Mammary epithelial cell (primary cell): ENCODE measurements around the gene PER3.

Source experiments
- EZH2 ChIP-seq: IDR thresholded peaks from 2 replicates; pipeline ENCODE4 v1.6.1; 2012; ENCODE audit warnings: low read length, inconsistent platforms, borderline replicate concordance
- TF ChIP-seq, protein P1 (sequence below), 2 donors: IDR thresholded peaks in 1 of 2; conservative IDR thresholded peaks in 1 of 2; 2 replicates each; pipeline ENCODE4 v1.5.1; 2011 to 2012; ENCODE audit warnings: inconsistent platforms in 2 of 2, low read length in 2 of 2, mild to moderate bottlenecking in 2 of 2, control low read depth in 1 of 2, low read depth in 1 of 2; ENCODE audit not compliant: insufficient read depth in 1 of 2; ENCODE audit errors: extremely low read depth in 1 of 2

- TF ChIP-seq, protein P1, sequence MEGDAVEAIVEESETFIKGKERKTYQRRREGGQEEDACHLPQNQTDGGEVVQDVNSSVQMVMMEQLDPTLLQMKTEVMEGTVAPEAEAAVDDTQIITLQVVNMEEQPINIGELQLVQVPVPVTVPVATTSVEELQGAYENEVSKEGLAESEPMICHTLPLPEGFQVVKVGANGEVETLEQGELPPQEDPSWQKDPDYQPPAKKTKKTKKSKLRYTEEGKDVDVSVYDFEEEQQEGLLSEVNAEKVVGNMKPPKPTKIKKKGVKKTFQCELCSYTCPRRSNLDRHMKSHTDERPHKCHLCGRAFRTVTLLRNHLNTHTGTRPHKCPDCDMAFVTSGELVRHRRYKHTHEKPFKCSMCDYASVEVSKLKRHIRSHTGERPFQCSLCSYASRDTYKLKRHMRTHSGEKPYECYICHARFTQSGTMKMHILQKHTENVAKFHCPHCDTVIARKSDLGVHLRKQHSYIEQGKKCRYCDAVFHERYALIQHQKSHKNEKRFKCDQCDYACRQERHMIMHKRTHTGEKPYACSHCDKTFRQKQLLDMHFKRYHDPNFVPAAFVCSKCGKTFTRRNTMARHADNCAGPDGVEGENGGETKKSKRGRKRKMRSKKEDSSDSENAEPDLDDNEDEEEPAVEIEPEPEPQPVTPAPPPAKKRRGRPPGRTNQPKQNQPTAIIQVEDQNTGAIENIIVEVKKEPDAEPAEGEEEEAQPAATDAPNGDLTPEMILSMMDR (conservative IDR thresholded peaks at IDR 0.05 in 1 of 2, IDR thresholded peaks at IDR 0.05 in 1 of 2; ENCODE audit: extremely low read depth in 1 of 2, insufficient read depth in 1 of 2, low read depth in 1 of 2, low read length in 2 of 2), result no peak
- no peak for TF ChIP-seq EZH2
Measured at GRCh38 chr1:7847599-7847998, 63.5 kb downstream of the PER3 start.
